PC-9 (cell line): ENCODE measurements around the gene MOB3B. TPM values are rescaled to one million over a fixed set of nuclear protein-coding genes. Genes with fewer than 3 reads are reported as not detected.

Source experiments
- BruUV-seq: library from RNA; stranded (reverse); fragments of 400-500 nt; replicated peaks from 2 replicates; lab custom pipeline; 2021; lab: Mats Ljungman, UMichigan
- CTCF ChIA-PET: fragments of 300-600 bp; sonication (Branson Sonifier 250); formaldehyde crosslinking; loops from one replicate; lab custom pipeline; 2022; ENCODE audit warnings: antibody characterized with exemption; lab: Charles Lee
- POLR2A ChIA-PET: fragments of 300-600 bp; sonication (Branson Sonifier 250); formaldehyde crosslinking; loops from one replicate; lab custom pipeline; 2022; ENCODE audit warnings: antibody characterized with exemption; ENCODE audit not compliant: unreplicated experiment; lab: Charles Lee
- DNase-seq, 2 experiments: peaks; one replicate each; pipeline versions ENCODE4 v3.0.0 to v3.0.0-alpha.2; 2015 to 2022; ENCODE audit warnings: mixed read lengths in 1 of 2
- H2AFZ ChIP-seq: fragments of 200-600 bp; sonication (generic); 2 replicates; pipeline ENCODE4 v1.8.1; 2017; ENCODE audit warnings: antibody characterized with exemption
- H3F3A ChIP-seq: fragments of 200-600 bp; sonication (generic); 2 replicates; pipeline ENCODE4 v1.8.1; 2017; ENCODE audit warnings: antibody characterized with exemption, mild to moderate bottlenecking, low read depth; ENCODE audit not compliant: insufficient read depth
- H3K27ac ChIP-seq: fragments of 200-600 bp; sonication (generic); 2 replicates; pipeline ENCODE4 v1.6.1; 2016; ENCODE audit warnings: mixed run types
- H3K27me3 ChIP-seq: fragments of 200-600 bp; sonication (generic); 2 replicates; pipeline ENCODE4 v1.6.1; 2016; ENCODE audit warnings: low read depth, mixed run types; ENCODE audit not compliant: insufficient read depth
- H3K36me3 ChIP-seq: fragments of 200-600 bp; sonication (generic); 2 replicates; pipeline ENCODE4 v1.6.1; 2016; ENCODE audit warnings: low read depth, mixed run types
- H3K4me1 ChIP-seq: fragments of 200-600 bp; sonication (generic); replicated peaks from 2 replicates; pipeline ENCODE4 v1.6.1; 2016; ENCODE audit warnings: mixed run types; ENCODE audit not compliant: insufficient read depth
- H3K4me2 ChIP-seq: fragments of 200-600 bp; sonication (generic); 2 replicates; pipeline ENCODE4 v1.6.1; 2017; ENCODE audit warnings: mixed run types
- H3K4me3 ChIP-seq: fragments of 200-600 bp; sonication (generic); 2 replicates; pipeline ENCODE4 v1.6.1; 2016; ENCODE audit warnings: mixed run types
- H3K79me2 ChIP-seq: fragments of 200-600 bp; sonication (generic); 2 replicates; pipeline ENCODE4 v1.6.1; 2017; ENCODE audit warnings: low read depth, mixed run types
- H3K9me2 ChIP-seq: fragments of 200-600 bp; sonication (generic); 2 replicates; pipeline ENCODE4 v1.8.1; 2017; ENCODE audit warnings: mild to moderate bottlenecking; ENCODE audit not compliant: insufficient read depth
- H3K9me3 ChIP-seq: fragments of 200-600 bp; sonication (generic); 2 replicates; pipeline ENCODE4 v1.8.1; 2016; ENCODE audit warnings: low read depth; ENCODE audit not compliant: insufficient read depth
- H4K20me1 ChIP-seq: fragments of 200-600 bp; sonication (generic); 2 replicates; pipeline ENCODE4 v1.8.1; 2017; ENCODE audit not compliant: insufficient read depth
- EZH2 ChIP-seq: fragments of 200-600 bp; sonication (generic); IDR thresholded peaks from 2 replicates; pipeline ENCODE4 v1.8.0; 2017; ENCODE audit warnings: antibody characterized with exemption, low read depth
- intact Hi-C: fragments of 100-400 bp; cut with micrococcal nuclease; formaldehyde crosslinking; loops from one replicate; pipeline ENCODE4 v1.10.0; 2022; ENCODE audit not compliant: unreplicated experiment
- total RNA-seq: library from RNA; stranded (reverse); gene quantifications from 2 replicates; pipeline ENCODE4 v1.2.3, GENCODE V29; 2021
- TF ChIP-seq, protein P1 (sequence below): fragments of 200-600 bp; sonication (generic); conservative IDR thresholded peaks from 2 replicates; pipeline ENCODE4 v1.6.1; 2017; ENCODE audit warnings: mixed run types, antibody characterized with exemption, mild to moderate bottlenecking, moderate library complexity

Gene MOB3B
- total RNA-seq, 1 experiment from 2014 or later: 4.4 TPM

DNA sequence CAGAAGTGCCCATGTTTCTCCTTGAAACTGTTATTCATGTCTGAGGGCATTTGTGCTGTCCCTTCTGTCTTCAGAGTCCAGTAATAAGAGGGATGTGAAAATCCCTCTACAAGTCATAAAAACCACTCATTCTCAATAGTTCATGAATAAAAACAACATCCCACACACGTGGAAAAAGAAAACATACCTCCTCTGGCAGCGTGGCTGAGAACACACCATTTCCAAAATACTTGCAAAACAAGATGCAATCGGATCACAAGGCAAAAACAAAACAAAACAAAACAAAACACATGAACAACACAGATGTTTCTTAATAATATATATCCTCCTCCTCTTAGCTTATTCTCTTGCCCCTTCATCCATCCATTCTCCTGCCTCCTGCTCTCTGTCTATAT, 161.7 kb downstream of the MOB3B start:
- no peak overlapping the region for H2AFZ ChIP-seq
- H3K4me1 ChIP-seq: 0 out of 2 replicates have a peak, but pooled peaks cover 4% of the 10 kb centered on the region
- no peak for DNase-seq
- POLR2A ChIA-PET: no interaction called here
- CTCF ChIA-PET: no interaction called here
- no peaks in the 10 kb centered on the region for H3K27me3 ChIP-seq
- no peak overlapping the region for H3K27ac ChIP-seq
- BruUV-seq: no TSS peak
- no peaks in the 10 kb centered on the region for H3K9me3 ChIP-seq
- no peak overlapping the region for H3K4me3 ChIP-seq
- H4K20me1 ChIP-seq: no peaks in the 10 kb centered on the region
- H3K36me3 ChIP-seq: no peaks in the 10 kb centered on the region
- H3F3A ChIP-seq: no peaks in the 10 kb centered on the region
- no peaks in the 10 kb centered on the region for H3K79me2 ChIP-seq
- TF ChIP-seq, protein P1, sequence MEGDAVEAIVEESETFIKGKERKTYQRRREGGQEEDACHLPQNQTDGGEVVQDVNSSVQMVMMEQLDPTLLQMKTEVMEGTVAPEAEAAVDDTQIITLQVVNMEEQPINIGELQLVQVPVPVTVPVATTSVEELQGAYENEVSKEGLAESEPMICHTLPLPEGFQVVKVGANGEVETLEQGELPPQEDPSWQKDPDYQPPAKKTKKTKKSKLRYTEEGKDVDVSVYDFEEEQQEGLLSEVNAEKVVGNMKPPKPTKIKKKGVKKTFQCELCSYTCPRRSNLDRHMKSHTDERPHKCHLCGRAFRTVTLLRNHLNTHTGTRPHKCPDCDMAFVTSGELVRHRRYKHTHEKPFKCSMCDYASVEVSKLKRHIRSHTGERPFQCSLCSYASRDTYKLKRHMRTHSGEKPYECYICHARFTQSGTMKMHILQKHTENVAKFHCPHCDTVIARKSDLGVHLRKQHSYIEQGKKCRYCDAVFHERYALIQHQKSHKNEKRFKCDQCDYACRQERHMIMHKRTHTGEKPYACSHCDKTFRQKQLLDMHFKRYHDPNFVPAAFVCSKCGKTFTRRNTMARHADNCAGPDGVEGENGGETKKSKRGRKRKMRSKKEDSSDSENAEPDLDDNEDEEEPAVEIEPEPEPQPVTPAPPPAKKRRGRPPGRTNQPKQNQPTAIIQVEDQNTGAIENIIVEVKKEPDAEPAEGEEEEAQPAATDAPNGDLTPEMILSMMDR: no peak
- no peak for TF ChIP-seq EZH2
- no peak overlapping the region for H3K4me2 ChIP-seq
- intact Hi-C loops: no loop called here
- no peaks in the 10 kb centered on the region for H3K9me2 ChIP-seq

DNA sequence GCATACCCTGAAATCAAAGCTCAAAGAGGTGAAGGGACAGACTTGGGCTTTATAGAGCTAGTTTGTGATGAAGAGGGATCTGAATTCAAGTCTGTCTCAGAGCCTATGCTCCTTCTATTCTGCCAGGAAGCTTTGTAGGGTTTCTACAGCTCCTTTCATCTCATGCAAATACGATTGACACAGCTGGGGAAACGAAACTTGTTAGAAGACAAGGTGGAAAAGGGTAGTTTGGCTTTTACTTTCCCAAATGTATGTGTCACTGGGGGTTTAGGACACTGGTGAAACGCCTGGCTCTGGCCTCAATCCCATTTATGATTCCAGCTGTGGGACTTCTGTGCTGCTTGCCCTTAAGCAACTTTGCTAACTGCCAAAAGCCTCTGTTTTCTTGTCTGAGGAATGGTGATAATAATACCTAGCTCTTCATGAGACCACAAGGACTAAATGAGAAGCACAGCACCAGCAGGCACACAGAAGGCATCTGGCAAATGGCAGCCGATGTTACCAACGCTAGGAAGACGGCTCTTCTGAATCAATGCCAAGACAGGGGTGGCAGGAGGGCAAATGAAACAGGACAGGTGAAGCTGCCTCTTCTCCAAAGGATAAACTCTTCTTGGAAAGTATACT, 162.3 kb downstream of the MOB3B start:
- ChIA-PET POLR2A (no interaction called here), CTCF (no interaction called here)
- Histone ChIP-seq H4K20me1 (no peaks in the 10 kb centered on the region), H3K4me3 (no peak overlapping the region), H3K9me2 (no peaks in the 10 kb centered on the region), H3F3A (no peaks in the 10 kb centered on the region), H3K79me2 (no peaks in the 10 kb centered on the region), H3K9me3 (no peaks in the 10 kb centered on the region), H3K4me2 (no peak overlapping the region), H3K4me1 (0 out of 2 replicates have a peak, but pooled peaks cover 4% of the 10 kb centered on the region), H3K27me3 (no peaks in the 10 kb centered on the region), H3K27ac (no peak overlapping the region), H3K36me3 (no peaks in the 10 kb centered on the region), H2AFZ (no peak overlapping the region)
- no peak for TF ChIP-seq EZH2
- TF ChIP-seq, protein P1: no peak
- intact Hi-C loops: no loop called here
- BruUV-seq: no TSS peak
- DNase-seq: no peak

DNA sequence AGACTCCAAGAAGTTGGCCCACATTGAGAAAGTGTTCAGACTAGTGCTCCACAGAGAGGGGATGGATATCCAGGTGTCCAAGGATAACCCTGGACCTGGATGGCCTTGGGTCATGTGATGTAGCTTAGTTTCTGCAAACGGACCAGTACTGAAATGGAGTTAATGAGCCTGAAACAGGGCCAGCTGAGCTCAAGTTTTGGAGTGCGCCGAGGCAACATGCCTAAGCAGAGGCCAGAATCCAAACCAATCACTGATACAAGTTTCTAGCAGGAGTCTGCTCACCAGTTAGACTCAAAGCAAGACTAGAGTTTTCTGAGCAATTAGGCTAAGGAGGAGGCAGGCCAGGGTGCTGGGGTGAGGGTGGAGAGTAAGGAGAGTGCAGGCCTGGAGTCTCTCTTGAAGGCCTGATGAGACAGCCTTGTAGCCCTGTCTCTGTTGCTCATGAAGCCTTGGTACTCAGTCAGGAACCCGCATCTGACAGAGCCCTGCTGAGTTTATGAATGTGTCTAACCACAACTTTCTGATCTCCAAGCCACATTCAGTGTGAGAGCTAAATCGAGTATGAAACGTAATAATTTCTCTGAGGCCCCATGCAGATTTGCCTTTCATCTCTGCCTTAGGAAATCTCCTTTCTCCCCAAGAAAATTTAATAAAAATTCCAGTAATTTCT, 163.8 kb downstream of the MOB3B start:
- Histone ChIP-seq H2AFZ (no peak overlapping the region), H3K4me1 (no peaks in the 10 kb centered on the region), H3K9me2 (no peaks in the 10 kb centered on the region), H3K36me3 (no peaks in the 10 kb centered on the region), H3K27me3 (no peaks in the 10 kb centered on the region), H3F3A (no peaks in the 10 kb centered on the region), H3K4me2 (no peak overlapping the region), H3K79me2 (no peaks in the 10 kb centered on the region), H3K4me3 (no peak overlapping the region), H3K9me3 (no peaks in the 10 kb centered on the region), H3K27ac (no peak overlapping the region), H4K20me1 (no peaks in the 10 kb centered on the region)
- no peak for DNase-seq
- no TSS peak for BruUV-seq
- TF ChIP-seq, protein P1: no peak
- no peak for TF ChIP-seq EZH2
- POLR2A ChIA-PET: no interaction called here
- CTCF ChIA-PET: no interaction called here
- intact Hi-C loops: no loop called here
